HG03064 (cell line): ENCODE measurements around the gene SMCP.

Experiments
- ATAC-seq: cut with Tn5 transposase; IDR thresholded peaks from one replicate; pipeline ENCODE4 v1.9.1; 2021; ENCODE audit warnings: low read depth; ENCODE audit not compliant: unreplicated experiment

The SMCP gene

GRCh38 chr1:152886085-152886484 is 8.0 kb downstream of the SMCP start:
- ATAC-seq, result no peak

- no peak for ATAC-seq
Observed at GRCh38 chr1:152886758-152887409, 8.8 kb downstream of the SMCP start.

- no peak for ATAC-seq
Observed at GRCh38 chr1:152888126-152888525, 10.0 kb downstream of the SMCP start.

- ATAC-seq, result no peak
Observed at GRCh38 chr1:152899027-152899426, 20.9 kb downstream of the SMCP start.

- ATAC-seq, result no peak
Observed at GRCh38 chr1:152899883-152900282, 21.8 kb downstream of the SMCP start.

- ATAC-seq, result no peak
Observed at GRCh38 chr1:152901631-152902030, 23.5 kb downstream of the SMCP start.

GRCh38 chr1:152902636-152903035 is 24.5 kb downstream of the SMCP start:
- ATAC-seq, result no peak

GRCh38 chr1:152904688-152905440 is 26.7 kb downstream of the SMCP start:
- ATAC-seq, result no peak

GRCh38 chr1:152906023-152906565 is 28.0 kb downstream of the SMCP start:
- no peak for ATAC-seq

GRCh38 chr1:152907686-152908601 is 29.8 kb downstream of the SMCP start, which contains the start of gene IVL:
IVL (plus strand) TSS chr1:152908546; CDS start chr1:152909798, 1,252 bp downstream.
- ATAC-seq, result no peak

- no peak for ATAC-seq
Observed at GRCh38 chr1:152909206-152909605, 31.1 kb downstream of the SMCP start.

- no peak for ATAC-seq
Observed at GRCh38 chr1:152912471-152912870, 34.3 kb downstream of the SMCP start.

- ATAC-seq, result no peak
Observed at GRCh38 chr1:152912900-152913299, 34.8 kb downstream of the SMCP start.

GRCh38 chr1:152917794-152918193 is 39.7 kb downstream of the SMCP start:
- ATAC-seq, result no peak

GRCh38 chr1:152919071-152919470 is 40.9 kb downstream of the SMCP start:
- ATAC-seq, result no peak

GRCh38 chr1:152924191-152924590 is 46.1 kb downstream of the SMCP start:
- ATAC-seq, result no peak

GRCh38 chr1:152926091-152926490 is 48.0 kb downstream of the SMCP start:
- ATAC-seq, result no peak

- no peak for ATAC-seq
Observed at GRCh38 chr1:152928671-152929070, 50.5 kb downstream of the SMCP start.

- no peak for ATAC-seq
Observed at GRCh38 chr1:152932170-152932811, 54.2 kb downstream of the SMCP start.

- no peak for ATAC-seq
Observed at GRCh38 chr1:152933196-152933595, 55.1 kb downstream of the SMCP start.
